Brain microvascular endothelial cell (primary cell): ENCODE results near the gene RBM22.
A peak's percentile ranks its signal among the peaks of the same experiment; 100 is the strongest.

ENCODE experiments used
- DNase-seq: peaks from one replicate; pipeline ENCODE4 v3.0.0-alpha.2; 2020
- H3K27ac ChIP-seq: fragments of 250-450 bp; sonication (Bioruptor Pico); 2 replicates; pipeline ENCODE4 v1.5.1; 2020; ENCODE audit warnings: mild to moderate bottlenecking, moderate library complexity
- H3K27me3 ChIP-seq: fragments of 250-450 bp; sonication (Bioruptor Pico); replicated peaks from 2 replicates; pipeline ENCODE4 v1.5.1; 2020; ENCODE audit warnings: mild to moderate bottlenecking
- H3K36me3 ChIP-seq: fragments of 250-450 bp; sonication (Bioruptor Pico); replicated peaks from 2 replicates; pipeline ENCODE4 v1.5.1; 2020; ENCODE audit warnings: mild to moderate bottlenecking
- H3K4me3 ChIP-seq: 2 replicates; pipeline ENCODE4 v1.5.1; 2011; ENCODE audit warnings: low read depth, mild to moderate bottlenecking, control low read depth, low read length, moderate library complexity
- in situ Hi-C: cut with HindIII; loops from 2 replicates; pipeline ENCODE4 v1.10.0; 2017; ENCODE audit warnings: low sequenced_read_pairs, low pct_ligation_motif_present
- TF ChIP-seq, protein P1 (sequence below): IDR thresholded peaks from 2 replicates; pipeline ENCODE4 v1.5.1; 2011; ENCODE audit warnings: low read depth, mild to moderate bottlenecking, moderate library complexity, low read length, control low read depth, inconsistent platforms; ENCODE audit errors: missing control alignments

Gene RBM22

DNA sequence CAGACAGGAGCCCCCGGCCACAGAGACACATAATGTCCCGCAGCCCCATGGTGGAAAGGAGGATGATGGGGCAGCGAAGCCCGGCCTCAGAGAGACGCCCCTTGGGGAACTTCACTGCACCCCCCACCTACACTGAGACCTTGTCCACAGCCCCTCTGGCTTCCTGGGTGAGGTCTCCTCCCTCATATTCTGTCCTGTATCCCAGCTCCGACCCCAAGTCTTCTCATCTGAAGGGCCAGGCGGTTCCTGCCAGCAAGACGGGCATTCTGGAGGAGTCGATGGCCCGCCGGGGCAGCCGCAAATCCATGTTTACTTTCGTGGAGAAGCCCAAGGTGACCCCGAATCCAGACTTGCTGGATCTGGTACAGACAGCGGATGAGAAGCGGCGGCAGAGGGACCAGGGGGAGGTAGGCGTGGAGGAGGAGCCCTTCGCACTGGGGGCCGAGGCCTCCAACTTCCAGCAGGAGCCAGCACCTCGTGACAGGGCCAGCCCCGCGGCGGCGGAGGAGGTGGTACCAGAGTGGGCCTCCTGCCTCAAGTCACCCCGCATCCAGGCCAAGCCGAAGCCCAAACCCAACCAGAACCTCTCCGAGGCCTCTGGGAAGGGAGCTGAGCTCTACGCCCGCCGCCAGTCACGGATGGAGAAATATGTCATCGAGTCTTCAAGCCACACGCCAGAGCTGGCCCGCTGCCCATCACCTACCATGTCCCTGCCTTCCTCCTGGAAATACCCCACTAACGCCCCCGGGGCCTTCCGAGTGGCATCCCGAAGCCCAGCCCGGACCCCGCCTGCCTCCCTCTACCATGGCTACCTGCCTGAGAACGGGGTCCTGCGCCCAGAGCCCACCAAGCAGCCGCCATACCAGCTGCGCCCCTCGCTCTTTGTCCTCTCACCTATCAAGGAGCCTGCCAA, 51.5 kb downstream of the RBM22 start:
- in situ Hi-C loops = loop anchor here (25.0 kb wide), 1 partner anchor 87 kb away; no protein-coding TSS in a partner anchor
- Histone ChIP-seq H3K36me3 (peaks cover 36% of the 10 kb centered on the region), H3K27me3 (no peaks in the 10 kb centered on the region), H3K4me3 (no peak overlapping the region), H3K27ac (no peak overlapping the region)
- no peak for DNase-seq
- TF ChIP-seq, protein P1, sequence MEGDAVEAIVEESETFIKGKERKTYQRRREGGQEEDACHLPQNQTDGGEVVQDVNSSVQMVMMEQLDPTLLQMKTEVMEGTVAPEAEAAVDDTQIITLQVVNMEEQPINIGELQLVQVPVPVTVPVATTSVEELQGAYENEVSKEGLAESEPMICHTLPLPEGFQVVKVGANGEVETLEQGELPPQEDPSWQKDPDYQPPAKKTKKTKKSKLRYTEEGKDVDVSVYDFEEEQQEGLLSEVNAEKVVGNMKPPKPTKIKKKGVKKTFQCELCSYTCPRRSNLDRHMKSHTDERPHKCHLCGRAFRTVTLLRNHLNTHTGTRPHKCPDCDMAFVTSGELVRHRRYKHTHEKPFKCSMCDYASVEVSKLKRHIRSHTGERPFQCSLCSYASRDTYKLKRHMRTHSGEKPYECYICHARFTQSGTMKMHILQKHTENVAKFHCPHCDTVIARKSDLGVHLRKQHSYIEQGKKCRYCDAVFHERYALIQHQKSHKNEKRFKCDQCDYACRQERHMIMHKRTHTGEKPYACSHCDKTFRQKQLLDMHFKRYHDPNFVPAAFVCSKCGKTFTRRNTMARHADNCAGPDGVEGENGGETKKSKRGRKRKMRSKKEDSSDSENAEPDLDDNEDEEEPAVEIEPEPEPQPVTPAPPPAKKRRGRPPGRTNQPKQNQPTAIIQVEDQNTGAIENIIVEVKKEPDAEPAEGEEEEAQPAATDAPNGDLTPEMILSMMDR = no peak

DNA sequence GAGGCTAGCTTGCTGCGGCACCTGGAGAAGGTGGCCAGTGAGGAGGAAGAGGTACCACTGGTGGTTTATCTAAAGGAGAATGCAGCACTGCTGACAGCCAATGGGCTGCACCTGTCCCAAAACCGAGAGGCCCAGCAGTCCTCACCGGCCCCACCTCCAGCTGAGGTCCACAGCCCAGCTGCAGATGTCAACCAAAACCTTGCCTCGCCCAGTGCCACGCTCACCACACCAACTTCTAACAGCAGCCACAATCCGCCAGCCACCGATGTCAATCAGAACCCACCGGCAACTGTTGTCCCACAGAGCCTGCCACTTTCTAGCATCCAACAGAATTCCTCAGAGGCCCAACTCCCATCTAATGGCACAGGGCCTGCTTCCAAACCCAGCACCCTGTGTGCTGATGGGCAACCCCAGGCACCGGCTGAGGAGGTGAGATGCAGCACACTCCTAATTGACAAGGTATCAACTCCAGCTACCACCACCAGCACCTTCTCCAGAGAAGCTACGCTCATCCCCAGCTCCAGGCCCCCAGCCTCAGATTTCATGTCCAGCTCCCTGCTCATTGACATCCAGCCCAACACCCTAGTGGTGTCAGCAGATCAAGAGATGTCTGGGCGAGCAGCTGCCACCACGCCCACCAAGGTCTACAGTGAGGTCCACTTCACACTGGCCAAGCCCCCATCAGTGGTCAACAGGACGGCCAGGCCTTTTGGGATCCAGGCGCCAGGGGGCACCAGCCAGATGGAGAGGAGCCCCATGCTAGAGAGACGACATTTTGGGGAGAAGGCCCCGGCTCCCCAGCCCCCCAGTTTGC, 52.4 kb downstream of the RBM22 start:
- TF ChIP-seq, protein P1 = no peak
- in situ Hi-C loops = no loop called here
- peaks cover 36% of the 10 kb centered on the region for H3K36me3 ChIP-seq
- no peak overlapping the region for H3K27ac ChIP-seq
- H3K27me3 ChIP-seq = no peaks in the 10 kb centered on the region
- H3K4me3 ChIP-seq = no peak overlapping the region
- DNase-seq = no peak

- DNase-seq = no peak
- TF ChIP-seq, protein P1 = no peak
- Histone ChIP-seq H3K27me3 (no peaks in the 10 kb centered on the region), H3K4me3 (no peak overlapping the region), H3K27ac (no peak overlapping the region), H3K36me3 (peaks cover 32% of the 10 kb centered on the region)
- in situ Hi-C loops = no loop called here
Measured at GRCh38 chr5:150647275-150648251, 53.3 kb downstream of the RBM22 start.

DNA sequence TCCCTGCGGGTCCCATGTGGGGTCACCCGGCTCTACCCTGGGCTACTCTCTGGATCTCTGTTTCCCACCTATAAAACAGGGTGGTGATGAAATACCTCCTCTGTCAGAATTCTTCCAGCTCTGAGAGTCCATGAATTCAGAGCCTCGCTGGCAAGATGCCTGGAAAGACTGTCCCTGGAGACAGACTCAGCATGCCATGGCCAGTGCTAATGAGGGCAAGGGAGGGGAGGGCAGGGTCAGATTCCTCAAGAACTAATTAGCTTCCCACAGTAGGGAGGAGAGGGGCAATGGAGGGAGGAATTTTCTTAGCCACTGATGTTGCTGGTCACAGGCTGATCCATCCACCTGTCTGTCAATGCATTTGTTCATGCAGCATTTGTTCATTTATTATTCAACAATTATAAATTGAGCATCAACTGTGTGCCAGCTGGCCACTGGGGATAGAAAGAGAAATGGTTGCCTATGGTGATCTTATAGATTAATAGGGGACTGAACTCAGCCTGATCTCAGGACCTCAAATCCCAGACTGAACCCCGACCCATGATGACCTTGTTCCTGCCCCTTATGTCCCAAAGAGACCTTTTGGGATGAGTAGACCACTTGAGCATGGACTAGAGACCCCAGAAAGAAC, 55.7 kb downstream of the RBM22 start:
- peak; percentile 71 for DNase-seq
- TF ChIP-seq, protein P1 = no peak
- H3K27ac ChIP-seq = no peak overlapping the region
- H3K36me3 ChIP-seq = peaks cover 20% of the 10 kb centered on the region
- H3K4me3 ChIP-seq = no peak overlapping the region
- no peaks in the 10 kb centered on the region for H3K27me3 ChIP-seq
- in situ Hi-C loops = no loop called here

DNA sequence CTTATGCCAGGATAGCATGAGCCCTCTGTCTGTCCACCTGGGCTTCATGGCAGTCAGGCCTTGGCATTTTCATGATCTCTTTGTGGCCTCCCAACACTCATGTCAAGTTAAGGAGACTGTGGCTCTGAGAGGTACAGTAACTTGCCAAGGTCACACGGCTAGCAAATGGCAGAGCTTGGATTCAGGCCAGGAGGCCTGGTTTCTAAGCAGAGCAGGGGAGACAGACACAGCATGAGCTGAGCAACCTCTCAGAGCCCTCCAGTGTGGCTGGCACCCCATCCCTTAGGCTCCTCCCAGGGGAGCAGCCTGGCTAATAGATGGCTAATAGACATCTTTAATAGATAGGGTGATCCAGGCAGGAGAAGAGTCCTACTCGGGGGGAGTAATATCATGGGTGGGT, 56.3 kb downstream of the RBM22 start:
- Histone ChIP-seq H3K36me3 (peaks cover 16% of the 10 kb centered on the region), H3K27me3 (no peaks in the 10 kb centered on the region), H3K4me3 (no peak overlapping the region), H3K27ac (no peak overlapping the region)
- in situ Hi-C loops = no loop called here
- TF ChIP-seq, protein P1 = no peak
- no peak for DNase-seq
